HG03060 (cell line): ENCODE results near the gene APOF.
A peak's percentile ranks its signal among the peaks of the same experiment; 100 is the strongest.
"Not testable (repeated sequence)": the region's sequence is repeated elsewhere in the genome, so short reads cannot be mapped to it uniquely, and the experiment has no call there.

Source experiments
- ATAC-seq: cut with Tn5 transposase; IDR thresholded peaks from one replicate; pipeline ENCODE4 v1.9.1; 2021; ENCODE audit warnings: low read depth, moderate number of reproducible peaks; ENCODE audit not compliant: unreplicated experiment

Gene APOF, protein sequence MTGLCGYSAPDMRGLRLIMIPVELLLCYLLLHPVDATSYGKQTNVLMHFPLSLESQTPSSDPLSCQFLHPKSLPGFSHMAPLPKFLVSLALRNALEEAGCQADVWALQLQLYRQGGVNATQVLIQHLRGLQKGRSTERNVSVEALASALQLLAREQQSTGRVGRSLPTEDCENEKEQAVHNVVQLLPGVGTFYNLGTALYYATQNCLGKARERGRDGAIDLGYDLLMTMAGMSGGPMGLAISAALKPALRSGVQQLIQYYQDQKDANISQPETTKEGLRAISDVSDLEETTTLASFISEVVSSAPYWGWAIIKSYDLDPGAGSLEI

GRCh38 chr12:56362130-56363059, at the start of gene APOF:
TSS of gene APOF (minus strand) at chr12:56362857. CDS start at chr12:56362745, 112 bp downstream.
- no peak for ATAC-seq

DNA sequence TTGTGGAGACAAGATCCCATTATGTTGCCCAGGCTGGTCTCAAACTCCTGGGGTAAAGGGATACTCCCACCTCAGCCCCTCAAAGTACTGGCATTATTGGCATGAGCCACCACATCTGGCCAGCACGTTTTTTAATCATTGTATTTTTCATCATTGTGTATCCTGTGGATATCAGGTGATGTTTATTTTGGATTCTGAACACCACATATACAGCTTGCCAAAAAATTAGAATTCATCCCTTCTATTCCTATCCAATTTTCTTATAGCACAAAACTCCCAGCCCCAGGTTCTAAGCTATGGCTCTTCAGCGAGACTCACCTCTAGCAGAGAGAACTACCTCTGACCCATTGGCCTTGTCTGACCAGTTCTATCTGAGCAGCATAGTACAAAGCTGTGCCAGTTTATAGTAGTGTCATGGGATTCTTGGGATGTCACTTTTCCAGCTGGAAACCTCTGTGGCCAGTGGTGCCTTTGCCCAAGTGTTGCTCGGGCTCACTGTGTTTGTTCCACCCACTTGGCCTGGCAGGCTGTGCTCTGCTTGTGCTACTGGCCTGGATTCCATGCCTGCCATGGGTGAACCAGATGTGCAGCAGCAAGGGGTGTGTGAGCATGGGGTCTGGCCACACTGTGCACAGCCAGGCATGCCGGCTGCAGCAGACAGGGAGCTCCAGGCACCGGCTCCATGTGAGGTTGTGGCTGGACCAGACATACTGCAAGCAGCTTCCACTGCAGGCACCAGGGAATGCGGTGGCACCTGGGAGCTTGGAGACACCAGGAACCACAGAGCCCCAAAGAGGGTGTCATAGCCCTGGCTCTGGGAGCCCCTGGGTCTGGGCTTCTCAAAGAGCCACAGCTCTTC, 49.4 kb upstream of the APOF start:
- no peak for ATAC-seq

- no peak for ATAC-seq
These were observed 48.1 kb upstream of the APOF start for GRCh38 chr12:56410768-56411167.

GRCh38 chr12:56408799-56409417, 46.3 kb upstream of the APOF start:
- ATAC-seq: no peak

- ATAC-seq: not testable (repeated sequence)
These were observed 41.6 kb upstream of the APOF start for GRCh38 chr12:56404227-56404626.

GRCh38 chr12:56401612-56402011, 39.0 kb upstream of the APOF start:
- not testable (repeated sequence) for ATAC-seq

DNA sequence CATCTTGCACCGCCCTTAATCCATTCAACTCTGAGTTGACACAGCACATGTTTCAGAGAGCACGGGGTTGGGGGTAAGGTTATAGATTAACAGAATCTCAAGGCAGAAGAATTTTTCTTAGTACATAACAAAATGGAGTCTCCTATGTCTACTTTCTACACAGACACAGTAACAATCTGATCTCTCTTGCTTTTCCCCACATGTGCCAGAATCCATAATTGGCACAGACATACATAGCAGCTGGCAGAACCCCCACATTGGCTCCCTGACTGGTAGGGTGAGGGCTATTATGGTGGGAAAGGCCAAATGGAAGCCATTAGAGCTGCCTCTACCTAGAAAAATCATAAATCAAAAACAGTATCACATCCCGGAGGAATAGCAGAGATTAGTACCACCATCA, 38.5 kb upstream of the APOF start:
- not testable (repeated sequence) for ATAC-seq

GRCh38 chr12:56399466-56399865, 36.8 kb upstream of the APOF start:
- not testable (repeated sequence) for ATAC-seq

DNA sequence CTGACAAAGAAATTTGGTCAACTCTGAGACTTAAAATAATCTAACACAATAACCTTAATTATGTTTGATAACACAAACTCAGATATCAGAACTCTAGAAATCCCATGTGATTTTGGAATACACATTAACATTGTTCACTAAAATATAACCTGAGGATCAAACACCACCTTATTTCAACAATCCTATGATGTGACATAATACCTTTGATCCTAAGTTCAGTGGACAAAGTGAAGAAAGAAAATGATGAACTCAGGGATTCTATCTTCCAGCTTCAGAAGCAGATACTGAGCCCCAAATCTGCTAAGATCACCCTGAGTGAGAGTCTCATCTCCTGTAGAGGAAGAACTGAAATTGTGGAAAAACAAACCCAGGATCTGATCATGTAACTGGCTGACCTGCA, 35.7 kb upstream of the APOF start:
- ATAC-seq: no peak

GRCh38 chr12:56392331-56392730, 29.7 kb upstream of the APOF start:
- no peak for ATAC-seq

- no peak for ATAC-seq
These were observed 29.1 kb upstream of the APOF start for GRCh38 chr12:56391721-56392120.

DNA sequence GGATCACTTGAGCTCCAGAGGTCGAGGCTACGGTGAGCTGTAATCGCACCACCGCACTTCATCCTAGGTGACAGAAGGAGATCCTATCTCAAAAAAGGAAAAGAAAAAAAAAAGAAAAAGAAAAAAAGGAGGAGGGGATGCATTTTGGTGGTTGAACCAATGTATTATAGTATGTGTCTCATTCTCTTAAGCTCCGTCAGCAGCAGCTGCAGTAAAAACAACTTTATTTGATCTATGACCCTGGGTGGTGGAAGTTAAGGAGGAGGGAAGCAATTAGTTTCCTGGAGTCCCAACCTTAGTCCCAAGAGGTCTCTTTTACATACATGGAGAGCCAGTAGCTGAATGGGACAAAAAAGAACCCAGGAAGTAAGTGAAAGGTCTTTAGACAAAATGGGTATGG, 26.8 kb upstream of the APOF start:
- ATAC-seq: no peak

DNA sequence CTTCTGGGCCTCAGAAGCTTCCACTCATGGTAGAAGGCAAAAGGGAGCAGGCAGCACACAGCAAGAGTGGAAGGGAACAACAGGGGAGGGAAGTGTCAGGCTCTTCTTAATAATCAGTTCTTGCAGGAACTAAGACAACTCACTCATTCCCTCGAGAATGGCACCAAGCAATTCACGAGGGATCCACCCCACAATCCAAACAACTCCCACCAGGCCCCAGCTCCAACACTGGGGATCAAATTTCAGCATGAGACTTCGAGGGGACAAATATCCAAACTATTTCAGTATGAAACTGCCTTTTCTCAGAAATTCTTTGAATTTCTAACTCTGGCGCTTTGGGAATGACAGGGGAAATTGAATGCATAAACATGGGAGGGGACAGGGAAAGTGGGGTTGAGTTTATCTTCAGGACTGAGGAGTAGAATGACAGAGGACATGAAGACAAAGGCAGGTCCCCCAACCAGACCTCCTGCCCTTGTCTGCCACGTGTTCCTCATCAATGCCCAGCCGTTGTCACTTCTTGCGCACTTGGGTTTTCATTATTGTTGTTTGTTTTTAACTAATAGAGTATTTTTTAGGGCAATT, 24.6 kb upstream of the APOF start:
- no peak for ATAC-seq

DNA sequence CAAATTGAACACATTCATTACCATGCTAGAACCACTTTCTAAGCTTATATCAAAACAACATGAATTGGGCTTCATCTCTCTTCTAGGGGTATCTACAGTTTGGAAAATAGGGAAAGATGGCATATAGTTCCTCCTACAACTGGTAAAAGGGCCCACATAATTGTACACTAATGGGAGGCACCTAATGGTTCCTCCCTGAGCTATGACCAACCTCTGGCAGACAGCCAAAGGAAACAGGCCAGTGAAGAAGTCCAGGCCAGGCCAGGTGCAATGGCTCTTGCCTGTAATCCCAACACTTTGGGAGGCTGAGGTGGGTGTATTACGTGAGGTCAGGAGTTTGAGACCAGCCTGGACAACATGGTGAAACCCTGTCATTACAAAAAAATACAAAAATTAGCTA, 23.2 kb upstream of the APOF start:
- no peak for ATAC-seq

DNA sequence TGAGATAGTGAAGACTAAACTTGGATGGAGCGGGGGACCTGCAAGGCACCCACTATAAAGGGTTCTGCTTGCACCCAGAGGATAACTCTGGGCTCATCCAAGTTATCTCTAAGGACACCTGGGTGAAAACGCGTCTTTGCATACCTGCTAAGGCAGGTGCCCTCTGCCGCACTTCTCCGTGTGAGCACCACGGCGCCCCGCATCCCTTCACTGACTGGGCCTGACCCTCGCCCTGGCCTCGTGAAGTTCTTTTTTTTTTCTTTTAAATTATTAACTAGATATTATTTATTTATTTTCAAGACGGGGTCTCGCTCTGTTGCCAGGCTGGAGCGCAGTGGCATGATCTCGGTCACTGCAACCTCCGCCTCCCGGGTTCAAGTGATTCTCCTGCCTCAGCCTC, 20.0 kb upstream of the APOF start:
- ATAC-seq: no peak

DNA sequence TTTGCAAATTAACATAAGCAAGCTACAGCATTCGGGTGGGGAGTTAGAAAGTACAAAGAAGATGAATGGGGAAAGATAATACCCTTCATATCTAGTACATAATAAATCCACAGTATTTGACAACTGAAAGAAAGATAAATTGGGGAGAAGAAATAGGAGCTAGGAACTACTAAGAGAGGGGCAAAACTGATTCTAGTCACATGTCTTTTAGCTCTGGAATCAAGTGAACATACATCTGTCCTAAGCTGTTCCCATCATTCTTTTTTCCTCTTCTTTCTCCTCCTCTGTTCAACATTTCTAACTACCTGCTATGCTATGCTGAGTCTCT, 15.3 kb upstream of the APOF start:
- no peak for ATAC-seq

DNA sequence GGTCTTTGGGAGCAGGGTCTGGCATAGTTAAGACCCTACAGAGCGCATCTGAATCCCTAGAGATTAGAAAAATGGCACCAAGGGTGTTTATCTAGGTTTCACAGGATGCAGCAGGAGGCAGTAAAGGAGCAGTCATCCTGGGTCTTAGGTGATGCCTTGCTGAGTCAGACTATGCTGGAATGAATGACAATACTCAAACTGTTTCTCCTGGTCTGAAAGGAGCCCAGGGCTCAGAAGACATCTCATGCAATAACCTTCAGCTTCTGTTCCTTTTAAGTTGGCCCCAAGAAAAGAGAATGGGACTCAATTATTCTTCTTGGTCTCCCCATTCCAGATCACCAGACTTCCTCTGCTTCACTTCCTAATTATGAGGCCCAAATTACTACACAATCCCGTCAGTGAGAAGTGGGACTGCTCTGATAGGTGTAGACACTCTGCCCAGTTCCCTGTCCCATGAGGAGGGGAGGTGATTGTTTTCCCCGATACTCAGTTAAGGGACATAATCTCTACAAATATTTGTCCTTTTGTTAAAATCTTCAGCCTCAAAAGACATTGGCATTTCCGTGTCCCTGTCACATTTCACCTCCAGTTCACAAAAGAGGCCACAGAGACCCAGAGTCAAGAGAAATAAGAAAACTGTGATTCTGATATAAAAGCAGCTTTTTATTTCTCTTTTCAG, 14.8 kb upstream of the APOF start:
- no peak for ATAC-seq

GRCh38 chr12:56375598-56376434, 13.2 kb upstream of the APOF start:
- ATAC-seq: peak; percentile 44
